Measurements from ENCODE around the gene METTL26.
A peak's percentile ranks its signal among the peaks of the same experiment; 100 is the strongest.

Gene METTL26

DNA sequence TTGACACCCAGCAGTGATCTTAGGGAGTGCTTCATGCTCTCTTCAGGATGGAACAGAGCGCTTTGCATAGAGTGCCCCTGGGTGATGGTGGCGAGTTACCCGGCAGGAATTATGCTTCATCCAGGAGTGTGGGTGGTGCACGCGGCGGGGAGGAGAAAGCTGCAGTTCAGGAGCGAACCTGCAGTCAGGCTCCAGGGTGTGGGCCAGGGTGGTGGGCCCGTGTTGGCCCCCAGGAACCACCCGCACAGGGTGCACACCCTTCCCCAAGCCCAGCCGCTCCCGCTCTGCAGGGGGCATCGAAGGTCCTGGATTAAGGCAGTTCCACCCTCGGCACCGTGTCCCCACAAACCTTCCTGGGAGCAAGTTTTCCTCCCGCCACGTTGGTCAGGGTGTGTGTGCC lies 42.3 kb downstream of the METTL26 start:
- DNase-seq, result no peak

DNA sequence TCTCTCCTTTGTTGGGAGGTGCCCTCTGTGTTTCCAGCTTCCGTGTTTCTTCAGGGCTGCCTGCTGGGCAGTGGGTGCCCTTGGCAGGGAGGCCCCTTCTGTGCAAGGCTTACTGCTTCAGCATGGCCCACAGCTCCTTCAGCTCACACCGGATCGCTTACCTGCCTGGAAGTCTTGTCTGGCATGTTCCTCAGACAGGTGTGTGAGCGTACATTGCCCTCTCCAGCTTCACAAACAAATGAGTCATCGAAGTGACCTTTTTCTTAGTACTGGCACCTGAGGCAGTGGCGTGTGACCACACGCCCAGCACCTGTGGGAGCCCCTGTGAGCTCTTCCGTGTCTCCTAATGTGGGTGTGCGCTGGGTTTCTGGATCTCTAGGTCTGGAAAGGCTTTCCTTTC lies 42.7 kb downstream of the METTL26 start:
- no peak for DNase-seq

DNA sequence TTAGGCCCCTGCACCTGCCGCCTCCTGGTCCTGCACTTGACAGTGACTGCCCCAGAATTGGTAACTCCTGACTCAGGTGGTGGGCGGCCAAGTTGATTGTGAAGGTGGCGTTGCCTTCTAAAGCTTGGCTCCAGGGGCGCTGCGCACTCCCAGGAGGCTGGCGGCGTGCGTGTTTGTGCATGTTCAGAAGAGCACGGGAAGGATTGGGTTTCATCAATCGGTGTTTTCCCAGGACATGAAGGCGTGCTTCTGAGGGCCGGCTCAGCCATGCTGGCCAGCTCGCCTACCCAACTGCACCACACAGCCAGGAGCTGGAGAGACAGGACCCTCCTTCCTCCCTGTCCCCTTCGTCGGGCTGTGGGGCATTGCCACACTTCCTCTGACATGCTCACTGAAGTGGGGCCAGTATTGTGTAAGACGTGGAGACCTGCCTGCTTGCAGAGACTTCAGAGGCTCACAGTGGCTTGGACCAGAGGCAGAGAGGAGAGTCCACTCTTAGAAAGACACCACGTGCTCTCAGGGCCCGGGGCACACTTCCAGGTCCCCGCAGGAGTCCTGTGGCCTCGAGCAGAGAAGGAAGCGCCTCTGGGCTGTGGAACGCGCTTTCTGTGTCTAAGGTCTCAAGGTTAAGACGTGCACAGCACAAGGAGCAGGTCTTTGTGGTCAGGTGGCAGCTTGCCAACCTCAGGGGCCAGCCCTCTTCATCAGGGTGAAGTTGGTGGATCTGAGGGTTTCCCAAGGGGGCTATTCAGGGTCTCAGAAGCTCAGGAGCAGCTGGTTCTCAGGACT lies 43.4 kb downstream of the METTL26 start:
- DNase-seq, result no peak

DNA sequence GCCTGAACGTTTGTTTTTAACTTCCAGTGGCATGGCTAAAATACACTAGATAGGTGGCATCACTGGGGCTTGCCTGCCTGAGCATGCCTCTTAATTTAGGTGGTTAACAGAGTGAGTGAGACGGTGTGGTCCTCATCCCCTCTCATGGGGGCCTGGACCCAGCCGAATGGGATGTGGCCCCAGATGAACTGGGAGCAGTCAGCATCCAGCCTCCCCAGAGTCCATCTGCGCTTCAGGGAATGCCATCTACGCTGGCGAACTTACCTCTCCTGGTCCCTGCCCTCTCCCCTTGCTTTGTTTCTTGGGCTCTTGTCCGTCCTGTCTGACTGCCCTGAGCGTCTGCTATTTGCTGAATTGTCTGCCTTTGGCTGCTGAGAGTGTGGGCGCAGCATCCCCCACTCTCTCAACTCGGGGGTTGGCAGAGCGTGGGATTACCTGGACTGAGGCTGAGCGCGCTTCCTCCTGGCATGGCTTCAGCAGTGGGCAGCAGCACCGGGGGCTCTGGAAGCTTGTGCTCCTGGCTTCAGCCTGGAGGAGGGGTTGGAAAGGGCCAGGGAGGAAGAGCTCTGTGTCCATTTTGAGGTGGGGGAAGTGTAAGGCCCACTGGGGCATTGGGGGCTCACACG lies 44.1 kb downstream of the METTL26 start:
- DNase-seq, result no peak

DNA sequence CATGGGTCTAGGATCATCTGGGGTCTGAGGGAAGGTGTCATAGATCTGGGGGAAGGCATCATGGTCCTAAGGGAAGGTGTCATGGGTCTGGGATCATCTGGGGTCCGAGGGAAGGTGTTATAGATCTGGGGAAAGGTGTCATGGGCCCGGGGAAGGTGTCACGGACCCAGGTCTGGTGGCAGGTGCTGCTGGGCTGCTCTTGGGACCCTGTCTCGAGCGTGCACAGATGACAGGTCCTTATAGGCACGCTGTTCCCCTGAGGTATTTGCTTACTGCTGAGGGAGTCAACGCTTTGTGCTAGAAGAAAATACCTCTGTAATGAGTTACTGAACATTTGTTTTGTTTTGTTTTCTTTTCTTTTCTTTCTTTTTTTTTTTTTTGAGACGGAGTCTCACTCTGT lies 44.9 kb downstream of the METTL26 start:
- DNase-seq, result no peak

DNA sequence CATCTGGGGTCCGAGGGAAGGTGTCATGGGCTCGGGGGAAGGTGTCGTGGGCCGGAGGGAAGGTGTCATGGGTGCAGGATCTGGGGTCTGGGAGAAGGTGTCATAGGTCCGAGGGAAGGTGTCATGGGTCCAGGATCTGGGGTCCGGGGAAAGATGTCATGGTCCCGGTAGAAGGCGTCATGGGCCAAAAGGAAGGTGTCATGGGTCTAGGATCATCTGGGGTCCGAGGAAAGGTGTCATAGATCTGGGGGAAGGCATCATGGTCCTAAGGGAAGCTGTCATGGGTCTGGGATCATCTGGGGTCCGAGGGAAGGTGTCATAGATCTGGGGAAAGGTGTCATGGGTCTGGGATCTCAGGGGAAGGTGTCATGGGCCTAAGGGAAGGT lies 45.3 kb downstream of the METTL26 start:
- no peak for DNase-seq

DNA sequence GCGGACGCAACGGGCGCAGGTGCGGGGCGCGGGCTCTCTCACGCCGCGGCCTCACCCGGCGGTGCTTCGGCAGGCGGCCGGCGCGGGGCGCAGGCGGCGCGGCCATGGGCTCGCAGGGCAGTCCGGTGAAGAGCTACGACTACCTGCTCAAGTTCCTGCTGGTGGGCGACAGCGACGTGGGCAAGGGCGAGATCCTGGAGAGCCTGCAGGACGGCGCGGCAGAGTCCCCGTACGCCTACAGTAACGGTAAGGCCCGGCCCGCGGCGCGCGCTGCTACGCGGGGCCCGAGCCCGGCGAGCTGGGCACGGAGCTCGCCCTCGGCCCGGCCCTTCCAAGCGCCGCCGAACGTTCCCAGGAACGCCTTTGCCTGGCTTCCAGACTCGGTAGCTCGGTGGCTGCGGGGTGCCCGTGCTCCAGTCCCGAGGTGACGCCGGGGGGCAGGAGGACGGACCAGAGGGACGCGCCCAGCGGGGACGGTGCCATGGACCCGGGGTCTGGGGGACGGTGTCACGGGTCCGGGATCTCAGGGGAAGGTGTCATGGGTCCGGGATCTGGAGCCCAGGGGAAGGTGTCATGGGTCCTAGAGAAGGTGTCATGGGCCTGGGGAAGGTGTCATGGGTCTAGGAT lies 45.8 kb downstream of the METTL26 start:
- DNase-seq, result no peak

DNA sequence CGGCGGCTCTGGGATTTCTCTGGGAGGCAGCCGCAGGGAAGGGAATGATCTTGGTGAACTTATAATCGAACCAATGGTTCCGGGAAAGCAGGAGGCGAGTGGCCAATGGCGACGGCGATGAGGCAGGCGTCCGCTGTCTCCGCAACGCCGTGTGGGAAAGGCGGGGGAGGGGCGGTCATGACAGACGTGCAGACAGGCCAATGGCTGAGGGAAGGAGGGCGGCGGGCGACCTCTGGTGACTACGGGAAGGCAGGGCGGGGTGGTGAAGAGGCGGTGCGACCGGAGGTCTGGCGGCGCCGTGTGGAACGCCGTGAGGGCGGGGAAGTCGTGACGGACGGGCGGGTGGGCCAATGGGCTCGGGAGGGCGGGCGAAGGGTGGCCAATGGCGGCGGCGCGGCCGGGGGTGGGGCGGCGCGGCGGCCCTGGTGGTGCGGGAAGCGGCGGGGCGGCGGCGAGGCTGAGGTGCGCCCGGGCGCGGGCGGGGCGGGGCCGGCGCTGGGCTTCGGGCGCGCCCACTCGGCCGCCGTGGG lies 46.4 kb downstream of the METTL26 start, which contains the start of gene RAB40C:
RAB40C (plus strand) TSS at position 409 of the 530 bp plus-strand sequence. CDS start 226 bp downstream, outside the sequence.
- DNase-seq, result peak; percentile 99

DNA sequence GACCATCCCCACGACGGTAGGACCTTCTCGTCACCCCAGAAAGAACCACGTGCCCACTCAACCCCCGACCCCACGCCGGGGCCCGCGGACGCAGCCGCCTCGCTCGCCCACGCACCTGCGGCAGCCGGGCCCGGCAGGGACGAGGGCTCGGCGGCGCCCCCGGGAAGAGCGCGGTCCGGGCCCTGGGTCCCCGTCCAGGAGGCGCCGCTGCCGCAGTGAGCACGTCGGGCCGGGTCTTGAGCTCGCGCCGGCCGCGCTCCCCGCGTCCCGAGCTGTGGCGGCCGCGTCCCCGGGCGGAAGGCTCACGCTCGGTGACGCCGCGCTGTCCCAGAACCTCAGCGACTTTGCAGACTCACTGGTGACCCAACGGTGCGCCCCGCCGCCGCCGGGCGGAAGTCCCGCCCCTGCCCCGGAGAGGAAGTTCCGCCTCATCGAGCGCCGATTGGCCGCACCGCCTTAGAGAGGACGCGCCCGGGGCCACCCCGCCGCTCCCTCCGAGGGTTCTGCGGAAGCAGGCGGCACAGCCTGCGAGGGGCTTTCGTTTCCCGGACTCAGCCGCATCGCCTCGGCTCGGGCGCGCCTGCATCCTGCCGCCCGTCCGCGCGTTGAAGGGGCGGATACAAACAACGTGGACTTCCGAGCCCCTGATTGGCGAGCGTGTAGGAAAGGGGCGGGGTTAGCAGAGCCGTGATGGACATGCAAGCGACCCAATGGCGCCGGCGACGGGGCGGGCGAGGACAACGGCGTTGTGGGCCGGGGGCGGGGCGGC lies 47.0 kb downstream of the METTL26 start:
- peak; percentile 99 for DNase-seq

DNA sequence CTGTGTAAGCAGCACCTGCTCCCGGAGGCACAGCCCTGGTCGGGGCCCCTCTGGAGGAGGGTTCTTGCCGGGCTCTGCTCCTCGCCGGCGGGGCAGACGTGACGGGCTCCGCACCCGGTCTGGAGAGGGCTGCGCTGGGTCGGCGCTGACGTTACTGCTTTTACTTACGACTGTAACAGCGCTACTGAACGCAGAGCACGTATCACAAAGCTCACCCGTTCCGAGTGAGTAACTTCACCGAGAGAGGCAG lies 47.5 kb downstream of the METTL26 start:
- no peak for DNase-seq

DNA sequence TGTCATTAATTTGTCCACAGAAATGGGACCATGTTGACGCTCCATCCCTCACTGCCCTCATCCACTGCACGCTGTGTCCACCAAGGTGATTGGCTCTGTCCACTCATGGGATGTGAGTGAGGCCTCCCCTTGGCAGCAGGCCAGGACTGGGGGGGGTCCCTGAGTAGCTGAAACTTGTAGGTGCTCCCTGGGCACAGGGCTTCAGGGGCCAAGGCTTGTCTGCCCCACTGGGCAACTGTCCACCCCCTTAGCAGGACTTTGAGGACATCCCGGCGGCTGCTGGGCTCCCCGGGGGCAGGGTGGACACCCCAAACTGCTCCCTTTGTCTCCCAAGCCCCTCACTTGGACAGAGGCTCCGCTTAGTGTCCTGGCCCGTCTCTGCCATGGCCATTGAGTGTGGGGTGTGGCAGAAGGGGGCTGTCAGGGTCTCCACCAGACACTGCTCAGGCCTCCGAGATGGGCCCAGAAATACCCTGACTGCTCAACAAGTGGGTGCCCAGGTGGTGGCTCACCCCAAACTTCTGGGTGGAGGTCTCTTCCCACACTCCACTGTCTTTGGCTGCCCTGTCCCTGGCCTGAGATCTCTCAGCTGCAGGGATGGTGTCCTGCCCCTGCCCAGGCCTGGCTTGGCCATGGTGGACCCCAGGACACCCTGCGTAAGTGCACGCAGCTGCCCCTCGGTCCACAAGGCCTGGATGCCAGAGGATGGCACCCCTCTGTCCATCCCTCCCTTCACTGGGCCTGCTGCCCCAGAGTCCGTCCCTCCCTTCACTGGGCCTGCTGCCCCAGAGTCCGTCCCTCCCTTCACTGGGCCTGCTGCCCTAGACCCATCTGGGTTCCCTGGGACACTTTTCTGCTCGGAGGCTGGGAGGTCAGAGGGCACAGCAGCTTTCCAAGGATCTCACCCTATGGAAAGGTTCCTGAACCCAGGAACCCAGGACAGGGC lies 49.2 kb downstream of the METTL26 start:
- DNase-seq, result no peak

DNA sequence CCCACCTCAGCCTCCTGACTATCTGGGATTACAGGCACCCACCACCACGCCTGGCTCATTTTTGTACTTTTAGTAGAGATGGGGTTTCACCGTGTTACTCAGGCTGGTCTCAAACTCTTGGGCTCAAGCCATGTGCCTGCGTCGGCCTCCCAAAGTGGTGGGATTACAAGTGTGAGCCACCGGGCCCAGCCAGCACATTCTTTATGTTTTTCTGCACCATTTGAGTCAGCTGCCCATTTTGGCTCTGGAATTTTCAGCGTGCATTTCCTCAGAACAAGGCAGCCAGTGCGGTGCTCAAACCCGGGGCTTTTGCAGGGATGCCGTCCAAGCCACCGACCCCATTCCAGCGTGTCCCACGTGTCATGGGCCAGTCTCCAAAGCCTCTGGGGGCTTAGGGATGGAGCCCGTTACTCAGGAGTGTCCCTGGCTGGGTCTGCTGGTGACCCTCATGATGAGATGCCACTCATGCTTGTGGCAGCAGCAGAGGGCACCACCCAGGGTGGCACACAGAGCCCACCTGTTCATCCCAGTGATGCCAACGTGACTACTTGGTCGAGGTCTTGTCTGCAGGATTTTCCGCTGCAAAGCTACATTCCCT lies 50.0 kb downstream of the METTL26 start:
- no peak for DNase-seq

DNA sequence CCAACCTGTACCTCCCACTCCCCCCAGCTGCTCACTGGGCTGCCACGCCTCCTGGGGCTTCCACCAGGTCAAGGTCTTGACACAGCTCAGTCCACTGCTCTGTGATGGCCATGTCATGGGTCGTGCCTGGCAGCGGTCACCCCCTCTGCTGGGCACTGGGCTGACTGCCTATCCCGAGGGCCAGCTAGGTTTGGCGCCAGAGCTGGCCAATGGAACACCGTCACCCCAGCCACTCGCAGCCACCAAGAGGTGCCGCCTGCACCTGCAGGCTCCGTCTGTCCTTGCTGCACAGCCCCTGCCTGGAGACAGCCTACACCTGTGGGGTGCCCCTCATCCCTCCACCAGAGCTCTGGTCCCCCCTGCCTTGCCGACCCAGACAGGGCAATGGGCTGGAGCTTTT lies 50.8 kb downstream of the METTL26 start:
- no peak for DNase-seq
